Stimulated activated CD4-positive, alpha-beta T cell treated with anti-CD3 and anti-CD28 coated beads, Interleukin-1b, Interleukin-23, amount 100 ng/mL, for 1 hour (primary cell): ENCODE measurements around the gene CYP2A7.
"Not testable (repeated sequence)": the region's sequence is repeated elsewhere in the genome, so short reads cannot be mapped to it uniquely, and the experiment has no call there.

Experiments used
- DNase-seq, 2 donors: peaks; one replicate each; pipeline ENCODE4 v3.0.0-alpha.2; 2020; ENCODE audit warnings: low read depth in 2 of 2

The CYP2A7 gene

GRCh38 chr19:40882062-40882461 is at the start of gene CYP2A7:
Gene CYP2A7 (minus strand): TSS chr19:40882231. CDS start chr19:40882210, 21 bp downstream.
- not testable (repeated sequence) for DNase-seq

GRCh38 chr19:40930799-40931198 is 48.8 kb upstream of the CYP2A7 start:
- DNase-seq: not testable (repeated sequence)

DNA sequence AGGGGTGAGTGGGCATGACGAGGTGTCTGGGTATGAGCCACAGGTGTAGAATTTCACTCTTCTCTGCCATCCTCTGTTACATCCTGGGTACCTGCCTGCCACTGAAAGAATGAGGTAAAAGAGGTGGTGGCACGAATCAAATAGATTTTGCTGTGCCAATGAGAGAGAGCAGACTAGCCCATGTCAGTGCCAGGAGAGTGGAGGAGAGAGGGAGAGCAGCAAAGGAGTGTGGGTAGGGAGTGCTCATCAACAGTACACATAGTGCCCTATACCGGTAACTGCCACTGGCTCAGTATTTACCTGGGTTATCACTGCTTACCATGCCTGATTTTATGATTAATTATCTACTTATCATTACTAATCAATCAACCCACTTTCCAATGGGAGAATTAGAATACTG is 47.9 kb upstream of the CYP2A7 start:
- DNase-seq: not testable (repeated sequence)

- no peak for DNase-seq
Observed at GRCh38 chr19:40928850-40929249, 46.8 kb upstream of the CYP2A7 start.

- DNase-seq: no peak
Observed at GRCh38 chr19:40927567-40927966, 45.5 kb upstream of the CYP2A7 start.

- not testable (repeated sequence) for DNase-seq
Observed at GRCh38 chr19:40926276-40926675, 44.2 kb upstream of the CYP2A7 start.

DNA sequence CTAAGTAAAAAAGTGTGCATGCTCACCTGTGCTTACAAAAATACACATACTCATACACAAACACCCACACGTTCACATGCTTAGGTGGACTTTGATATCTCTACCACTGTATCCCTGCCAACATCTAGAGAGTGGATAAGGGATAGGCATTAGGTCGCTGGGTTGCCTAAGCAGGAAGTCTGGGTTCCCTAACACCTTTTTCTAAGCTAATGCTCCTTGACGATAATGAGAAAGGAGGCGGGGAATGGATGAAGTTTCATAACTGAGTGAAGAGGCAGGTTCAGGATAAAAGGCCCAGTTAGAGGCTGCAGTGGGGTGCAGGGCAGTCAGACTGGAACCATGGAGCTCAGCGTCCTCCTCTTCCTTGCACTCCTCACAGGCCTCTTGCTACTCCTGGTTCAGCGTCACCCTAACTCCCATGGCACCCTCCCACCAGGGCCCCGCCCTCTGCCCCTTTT is 41.9 kb upstream of the CYP2A7 start:
- no peak for DNase-seq

DNA sequence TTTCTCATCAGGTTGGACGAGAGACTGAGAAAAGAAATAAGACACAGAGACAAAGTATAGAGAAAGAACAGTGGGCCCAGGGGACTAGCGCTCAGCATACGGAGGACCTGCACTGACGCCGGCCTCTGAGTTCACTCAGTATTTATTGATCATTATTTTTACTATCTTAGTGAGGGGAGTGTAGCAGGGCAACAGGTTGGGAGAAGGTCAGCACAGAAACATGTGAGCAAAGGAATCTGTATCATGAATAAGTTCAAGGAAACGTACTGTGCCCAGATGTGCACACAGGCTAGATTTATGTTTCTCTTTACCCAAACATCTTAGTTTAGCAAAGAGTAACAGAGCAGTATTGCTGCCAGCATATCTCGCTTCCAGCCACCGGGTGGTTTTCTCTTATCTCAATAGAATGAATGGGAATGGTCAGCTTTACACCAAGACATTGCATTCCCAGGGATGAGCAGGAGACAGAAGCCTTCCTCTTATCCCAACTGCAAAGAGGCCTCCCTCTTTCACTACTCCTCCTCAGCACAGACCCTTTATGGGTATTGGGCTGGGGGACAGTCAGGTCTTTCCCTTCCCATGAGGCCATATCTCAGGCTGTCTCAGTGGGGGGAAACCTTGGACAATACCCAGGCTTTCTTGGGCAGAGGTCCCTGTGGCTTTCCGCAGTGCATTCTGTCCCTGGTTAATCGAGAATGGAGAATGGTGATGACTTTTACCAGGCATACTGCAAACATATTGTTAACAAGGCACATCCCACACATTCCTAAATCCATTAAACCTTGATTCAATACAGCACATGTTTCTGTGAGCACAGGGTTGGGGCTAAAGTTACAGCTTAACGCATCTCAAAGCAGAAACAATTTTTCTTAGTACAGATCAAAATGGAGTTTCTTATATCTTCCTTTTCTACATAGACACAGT is 40.5 kb upstream of the CYP2A7 start:
- DNase-seq: not testable (repeated sequence)

DNA sequence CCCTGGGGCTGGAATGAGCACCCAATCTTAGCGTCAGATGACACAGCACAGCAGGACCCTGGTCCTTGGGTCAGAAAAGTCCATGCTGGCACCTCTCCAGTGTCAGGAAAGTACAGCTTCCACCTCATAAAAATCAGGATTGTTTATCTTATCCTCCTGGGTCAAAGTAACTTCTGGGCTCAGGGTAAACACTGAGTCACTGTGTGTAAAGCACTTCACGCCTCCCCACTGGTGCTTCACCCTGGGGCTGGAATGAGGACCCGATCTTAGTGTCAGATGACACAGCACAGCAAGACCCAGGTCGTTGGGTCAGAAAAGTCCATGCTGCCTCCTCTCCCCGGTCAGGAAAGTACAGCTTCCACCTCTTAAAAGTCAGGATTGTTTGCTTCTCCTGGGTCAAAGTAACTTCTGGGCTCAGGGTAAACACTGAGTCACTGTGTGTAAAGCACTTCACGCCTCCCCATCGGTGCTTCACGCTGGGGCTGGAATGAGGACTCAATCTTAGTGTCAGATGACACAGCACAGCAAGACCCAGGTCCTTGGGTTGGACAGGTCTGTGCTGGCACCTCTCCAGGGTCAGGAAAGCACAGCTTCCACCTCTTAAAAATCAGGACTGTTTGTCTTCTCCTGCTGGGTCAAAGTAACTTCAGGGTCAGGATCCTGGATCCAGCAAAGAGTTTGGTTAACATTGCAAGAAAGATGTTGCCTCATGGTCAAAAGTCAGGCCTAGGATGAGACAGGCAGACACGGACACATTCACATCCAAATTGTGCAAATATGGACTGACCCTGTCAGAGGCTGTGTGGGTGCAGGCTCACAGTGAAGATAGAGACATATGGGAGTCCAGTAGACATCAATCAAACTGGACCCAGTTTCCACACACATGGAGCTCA is 39.2 kb upstream of the CYP2A7 start:
- DNase-seq: no peak

DNA sequence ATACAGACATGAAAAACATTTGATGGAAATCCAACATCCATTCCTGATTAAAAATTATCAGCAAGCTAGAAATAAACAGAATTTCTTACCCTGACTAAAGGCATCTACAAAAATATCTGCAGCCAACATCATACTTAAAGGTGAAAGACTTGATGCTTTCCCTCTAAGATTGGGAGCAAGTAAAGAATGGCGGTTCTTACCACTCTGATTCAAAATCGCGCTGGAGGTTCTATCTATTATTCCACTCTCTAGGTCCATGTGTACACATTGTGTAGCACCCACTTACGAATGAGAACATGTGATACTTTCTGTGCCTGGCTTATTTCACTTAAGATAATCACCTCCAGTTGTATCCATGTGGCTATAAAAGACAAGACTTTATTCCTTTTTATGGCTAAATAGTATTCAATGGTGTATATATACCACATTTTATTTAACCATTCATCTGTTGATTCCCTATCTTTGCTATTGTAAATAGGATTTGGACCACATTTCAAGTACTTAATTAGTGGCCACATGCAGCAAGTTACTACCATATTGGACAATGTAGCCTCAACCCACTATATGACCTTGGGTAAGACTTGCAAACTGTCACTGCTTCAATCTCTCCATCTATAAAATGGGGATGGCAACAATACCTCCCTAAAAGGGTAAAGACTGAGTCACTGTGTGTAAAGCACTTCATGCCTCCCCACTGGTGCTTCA is 38.4 kb upstream of the CYP2A7 start:
- DNase-seq: no peak

GRCh38 chr19:40919530-40920299 is 37.7 kb upstream of the CYP2A7 start:
- DNase-seq: not testable (repeated sequence)

DNA sequence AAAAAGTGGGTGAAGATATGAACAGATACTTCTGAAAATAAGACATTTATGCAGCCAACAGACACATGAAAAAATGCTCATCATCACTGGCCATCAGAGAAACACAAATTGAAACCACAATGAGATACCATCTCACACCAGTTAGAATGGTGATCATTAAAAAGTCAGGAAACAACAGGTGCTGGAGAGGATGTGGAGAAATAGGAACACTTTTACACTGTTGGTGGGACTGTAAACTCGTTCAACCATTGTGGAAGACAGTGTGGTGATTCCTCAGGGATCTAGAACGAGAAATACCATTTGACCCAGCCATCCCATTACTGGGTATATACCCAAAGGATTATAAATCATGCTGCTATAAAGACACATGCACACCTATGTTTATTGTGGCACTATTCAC is 36.3 kb upstream of the CYP2A7 start:
- DNase-seq: not testable (repeated sequence)

- peak in 1 of 2 donors; percentile 11 for DNase-seq
Observed at GRCh38 chr19:40908976-40909375, 26.9 kb upstream of the CYP2A7 start.

GRCh38 chr19:40907968-40908735 is 26.1 kb upstream of the CYP2A7 start:
- peak in 1 of 2 donors; percentile 53 for DNase-seq

DNA sequence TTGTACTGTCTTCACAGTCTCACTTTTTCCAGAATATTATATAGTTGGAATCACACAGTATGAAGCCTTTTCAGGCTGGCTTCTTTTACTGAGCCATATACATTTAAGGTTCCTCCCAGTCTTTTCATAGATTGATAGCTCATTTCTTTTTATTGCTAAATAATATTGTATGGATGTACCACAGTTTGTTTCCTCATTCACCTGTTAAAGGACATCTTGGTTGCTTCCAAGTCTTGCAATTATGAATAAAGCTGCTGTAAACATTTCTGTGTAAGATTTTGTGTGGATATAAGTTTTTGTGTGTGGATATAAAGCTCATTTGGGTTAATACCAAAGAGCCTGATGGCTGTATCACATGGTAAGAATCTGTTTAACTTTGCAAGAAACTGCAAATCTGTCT is 24.5 kb upstream of the CYP2A7 start:
- no peak for DNase-seq

- not testable (repeated sequence) for DNase-seq
Observed at GRCh38 chr19:40904673-40905156, 22.7 kb upstream of the CYP2A7 start.

GRCh38 chr19:40901975-40902750 is 20.1 kb upstream of the CYP2A7 start:
- DNase-seq: not testable (repeated sequence)

- not testable (repeated sequence) for DNase-seq
Observed at GRCh38 chr19:40900521-40900920, 18.5 kb upstream of the CYP2A7 start.

GRCh38 chr19:40899964-40900363 is 17.9 kb upstream of the CYP2A7 start:
- not testable (repeated sequence) for DNase-seq
